Measurements from ENCODE around the gene HMG20A. TPM values are rescaled to one million over a fixed set of nuclear protein-coding genes. Genes with fewer than 3 reads are reported as not detected.

The HMG20A gene
- total RNA-seq, 1 donor from 2014 or later = 26.4 TPM

- DNase-seq (ENCODE audit: low read depth) = no peak
- TF ChIP-seq CTCF (IDR thresholded peaks at IDR 0.05; ENCODE audit: insufficient read depth, low read length, poor library complexity, severe bottlenecking) = no peak
- Histone ChIP-seq H3K4me3 (ENCODE audit: low read depth, low read length) (no peak overlapping the region), H3K27me3 (ENCODE audit: control insufficient read depth, insufficient read depth, low read length) (no peaks in the 10 kb centered on the region), H3K36me3 (ENCODE audit: control insufficient read depth, insufficient read depth, low read length) (no peaks in the 10 kb centered on the region)
Measured at GRCh38 chr15:77505556-77505955, 84.9 kb downstream of the HMG20A start.

- Histone ChIP-seq H3K27me3 (ENCODE audit: control insufficient read depth, insufficient read depth, low read length) (no peaks in the 10 kb centered on the region), H3K36me3 (ENCODE audit: control insufficient read depth, insufficient read depth, low read length) (no peaks in the 10 kb centered on the region), H3K4me3 (ENCODE audit: low read depth, low read length) (no peak overlapping the region)
- DNase-seq (ENCODE audit: low read depth) = no peak
- TF ChIP-seq CTCF (IDR thresholded peaks at IDR 0.05; ENCODE audit: insufficient read depth, low read length, poor library complexity, severe bottlenecking) = no peak
Measured at GRCh38 chr15:77506311-77507142, 85.8 kb downstream of the HMG20A start.

- no peak for TF ChIP-seq CTCF (IDR thresholded peaks at IDR 0.05; ENCODE audit: insufficient read depth, low read length, poor library complexity, severe bottlenecking)
- no peak overlapping the region for H3K4me3 ChIP-seq (ENCODE audit: low read depth, low read length)
- no peak for DNase-seq (ENCODE audit: low read depth)
- H3K36me3 ChIP-seq (ENCODE audit: control insufficient read depth, insufficient read depth, low read length) = no peaks in the 10 kb centered on the region
- H3K27me3 ChIP-seq (ENCODE audit: control insufficient read depth, insufficient read depth, low read length) = no peaks in the 10 kb centered on the region
Measured at GRCh38 chr15:77507143-77507897, 86.6 kb downstream of the HMG20A start.

- Histone ChIP-seq H3K36me3 (ENCODE audit: control insufficient read depth, insufficient read depth, low read length) (no peaks in the 10 kb centered on the region), H3K27me3 (ENCODE audit: control insufficient read depth, insufficient read depth, low read length) (no peaks in the 10 kb centered on the region), H3K4me3 (ENCODE audit: low read depth, low read length) (no peak overlapping the region)
- no peak for DNase-seq (ENCODE audit: low read depth)
- no peak for TF ChIP-seq CTCF (IDR thresholded peaks at IDR 0.05; ENCODE audit: insufficient read depth, low read length, poor library complexity, severe bottlenecking)
Measured at GRCh38 chr15:77507911-77508310, 87.2 kb downstream of the HMG20A start.

DNA sequence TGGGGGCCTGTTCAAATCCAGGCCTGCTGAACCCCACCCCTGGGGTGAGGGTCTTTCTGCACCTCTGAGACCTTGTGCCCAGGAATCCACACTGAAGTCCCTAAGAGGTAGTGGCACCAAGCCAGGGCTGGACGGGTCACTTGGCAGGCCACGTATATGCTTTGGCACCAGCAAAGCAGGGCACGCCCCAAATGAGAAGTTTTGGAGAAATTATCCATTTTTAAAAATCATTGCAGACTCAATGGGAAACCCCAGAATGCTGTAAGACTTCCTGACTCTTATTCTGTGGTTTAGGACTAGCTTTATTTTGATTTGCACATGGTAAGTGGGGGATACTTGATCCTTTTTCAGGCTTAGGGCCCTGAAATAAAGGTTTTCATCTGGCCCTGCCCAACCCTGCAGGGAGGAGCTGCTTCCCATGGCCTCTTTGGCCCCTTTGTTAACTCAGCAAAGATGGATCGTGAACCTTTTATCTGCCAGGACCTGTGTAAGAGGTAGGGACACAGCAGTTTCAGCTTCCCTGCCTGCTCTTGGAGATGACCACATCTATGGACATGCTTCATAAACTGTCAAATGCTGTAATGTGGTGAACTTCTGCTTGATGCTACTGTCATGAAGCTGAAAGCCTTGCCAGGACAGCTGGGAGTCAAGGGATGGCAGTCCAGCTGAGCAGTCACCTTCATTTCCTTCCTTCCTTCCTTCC, 88.0 kb downstream of the HMG20A start:
- no peak for DNase-seq (ENCODE audit: low read depth)
- no peak overlapping the region for H3K4me3 ChIP-seq (ENCODE audit: low read depth, low read length)
- no peaks in the 10 kb centered on the region for H3K27me3 ChIP-seq (ENCODE audit: control insufficient read depth, insufficient read depth, low read length)
- no peaks in the 10 kb centered on the region for H3K36me3 ChIP-seq (ENCODE audit: control insufficient read depth, insufficient read depth, low read length)
- TF ChIP-seq CTCF (IDR thresholded peaks at IDR 0.05; ENCODE audit: insufficient read depth, low read length, poor library complexity, severe bottlenecking) = no peak

Measured in kidney epithelial cell (primary cell).